HepG2 (cell line): Measurements from ENCODE around the gene POGK. TPM values are rescaled to one million over a fixed set of nuclear protein-coding genes. Genes with fewer than 3 reads are reported as not detected.

Experiments used
- AKNA ChIP-seq: sonication (generic); formaldehyde crosslinking; IDR thresholded peaks from 2 replicates; pipeline ENCODE4 v1.4.0; 2020; ENCODE audit warnings: missing genetic modification reagents, borderline replicate concordance
- CENPT ChIP-seq: sonication (generic); formaldehyde crosslinking; IDR thresholded peaks from 2 replicates; pipeline ENCODE4 v1.8.0; 2022; ENCODE audit warnings: low read depth, mild to moderate bottlenecking, moderate library complexity, missing genetic modification reagents
- GATAD1 ChIP-seq: IDR thresholded peaks from 2 replicates; pipeline ENCODE4 v1.6.1; 2016; ENCODE audit warnings: missing genetic modification reagents, missing compliant biosample characterization
- HNRNPH1 ChIP-seq: fragments of 200-400 bp; formaldehyde crosslinking; optimal IDR thresholded peaks from 2 replicates; pipeline ENCODE3; 2017; ENCODE audit warnings: mild to moderate bottlenecking, low read depth, low read length
- MAFG ChIP-seq: sonication (generic); formaldehyde crosslinking; IDR thresholded peaks from 2 replicates; pipeline ENCODE4 v1.5.1; 2020; ENCODE audit warnings: mild to moderate bottlenecking, missing genetic modification reagents
- MEIS1 ChIP-seq: sonication (generic); formaldehyde crosslinking; IDR thresholded peaks from 2 replicates; pipeline ENCODE4 v1.9.0; 2021; ENCODE audit warnings: mild to moderate bottlenecking, missing genetic modification reagents, moderate library complexity, borderline replicate concordance
- PAWR ChIP-seq: sonication (generic); formaldehyde crosslinking; IDR thresholded peaks from 2 replicates; pipeline ENCODE4 v1.4.0; 2020; ENCODE audit warnings: missing genetic modification reagents, mild to moderate bottlenecking, borderline replicate concordance
- SMAD9 ChIP-seq: sonication (generic); formaldehyde crosslinking; IDR thresholded peaks from 2 replicates; pipeline ENCODE4 v1.5.1; 2020; ENCODE audit warnings: mild to moderate bottlenecking, missing genetic modification reagents
- SMYD3 ChIP-seq: sonication (generic); formaldehyde crosslinking; IDR thresholded peaks from 2 replicates; pipeline ENCODE4 v1.8.1; 2023; ENCODE audit warnings: mild to moderate bottlenecking, missing genetic modification reagents
- SNAPC2 ChIP-seq: sonication (generic); formaldehyde crosslinking; IDR thresholded peaks from 2 replicates; pipeline ENCODE4 v1.8.1; 2022; ENCODE audit warnings: mild to moderate bottlenecking, missing genetic modification reagents
- SSRP1 ChIP-seq: IDR thresholded peaks from 2 replicates; pipeline ENCODE4 v1.6.1; 2016; ENCODE audit warnings: control low read depth
- TFAP4 ChIP-seq: sonication (generic); IDR thresholded peaks from 2 replicates; pipeline ENCODE4 v1.6.1; 2016; ENCODE audit warnings: low read depth, borderline replicate concordance
- TIGD3 ChIP-seq: sonication (generic); formaldehyde crosslinking; IDR thresholded peaks from 2 replicates; pipeline ENCODE4 v1.5.1; 2020; ENCODE audit warnings: mild to moderate bottlenecking, missing genetic modification reagents, borderline replicate concordance
- XRCC5 ChIP-seq: fragments of 200-400 bp; formaldehyde crosslinking; optimal IDR thresholded peaks from 2 replicates; pipeline ENCODE3; 2017; ENCODE audit warnings: mild to moderate bottlenecking, low read length
- ZC3H4 ChIP-seq: sonication (generic); formaldehyde crosslinking; IDR thresholded peaks from 2 replicates; pipeline ENCODE4 v1.4.0; 2020; ENCODE audit warnings: missing genetic modification reagents, borderline replicate concordance
- ZFP41 ChIP-seq: sonication (generic); formaldehyde crosslinking; IDR thresholded peaks from 2 replicates; pipeline ENCODE4 v1.4.0; 2020; ENCODE audit warnings: mild to moderate bottlenecking, missing genetic modification reagents, borderline replicate concordance
- ZNF234 ChIP-seq: sonication (generic); formaldehyde crosslinking; conservative IDR thresholded peaks from 2 replicates; pipeline ENCODE4 v1.5.1; 2020; ENCODE audit warnings: mild to moderate bottlenecking, missing genetic modification reagents
- ZNF768 ChIP-seq: sonication (generic); formaldehyde crosslinking; IDR thresholded peaks from 2 replicates; pipeline ENCODE4 v1.4.0; 2020; ENCODE audit warnings: missing genetic modification reagents
- ZNF775 ChIP-seq: sonication (generic); formaldehyde crosslinking; IDR thresholded peaks from 2 replicates; pipeline ENCODE4 v1.4.0; 2020; ENCODE audit warnings: missing genetic modification reagents, mild to moderate bottlenecking, moderate library complexity, borderline replicate concordance
- ZSCAN21 ChIP-seq: sonication (generic); formaldehyde crosslinking; IDR thresholded peaks from 2 replicates; pipeline ENCODE4 v1.8.0; 2022; ENCODE audit warnings: mild to moderate bottlenecking, missing genetic modification reagents, moderate library complexity, borderline replicate concordance
- polyA plus RNA-seq, 8 experiments: library from polyadenylated mRNA; depleted of rRNA in 3 of 8; stranded (reverse) in 7 of 8; unstranded in 1 of 8; fragments of >200 nt; fragmentation: Illumina TruSeq in 4 of 8; extraction: Trizol in 4 of 8; gene quantifications; 2 replicates each; pipeline versions ENCODE4 v1.2.1 to v1.2.3, GENCODE V29; 2011 to 2016; ENCODE audit warnings: low read depth in 4 of 8, missing spikeins in 1 of 8, mixed read lengths in 1 of 8; ENCODE audit not compliant: insufficient read depth in 1 of 8
- total RNA-seq, 5 experiments: library from RNA; depleted of rRNA; stranded (reverse); fragments of >200 nt; fragmentation: Illumina TruSeq; extraction: Trizol; gene quantifications; 2 replicates each; pipeline ENCODE4 v1.2.3, GENCODE V29; 2016; ENCODE audit warnings: low read depth in 1 of 5
- TF ChIP-seq, protein P1 (sequence below): sonication (generic); formaldehyde crosslinking; IDR thresholded peaks from 2 replicates; pipeline ENCODE4 v1.8.1; 2023; ENCODE audit warnings: mild to moderate bottlenecking, missing genetic modification reagents

Gene POGK
- total and polyA plus RNA-seq, 2 of the 13 experiments (the other 11 are each of a cell fraction or from before 2014, with no cell fraction given), result 4.8 to 16.2 TPM

DNA sequence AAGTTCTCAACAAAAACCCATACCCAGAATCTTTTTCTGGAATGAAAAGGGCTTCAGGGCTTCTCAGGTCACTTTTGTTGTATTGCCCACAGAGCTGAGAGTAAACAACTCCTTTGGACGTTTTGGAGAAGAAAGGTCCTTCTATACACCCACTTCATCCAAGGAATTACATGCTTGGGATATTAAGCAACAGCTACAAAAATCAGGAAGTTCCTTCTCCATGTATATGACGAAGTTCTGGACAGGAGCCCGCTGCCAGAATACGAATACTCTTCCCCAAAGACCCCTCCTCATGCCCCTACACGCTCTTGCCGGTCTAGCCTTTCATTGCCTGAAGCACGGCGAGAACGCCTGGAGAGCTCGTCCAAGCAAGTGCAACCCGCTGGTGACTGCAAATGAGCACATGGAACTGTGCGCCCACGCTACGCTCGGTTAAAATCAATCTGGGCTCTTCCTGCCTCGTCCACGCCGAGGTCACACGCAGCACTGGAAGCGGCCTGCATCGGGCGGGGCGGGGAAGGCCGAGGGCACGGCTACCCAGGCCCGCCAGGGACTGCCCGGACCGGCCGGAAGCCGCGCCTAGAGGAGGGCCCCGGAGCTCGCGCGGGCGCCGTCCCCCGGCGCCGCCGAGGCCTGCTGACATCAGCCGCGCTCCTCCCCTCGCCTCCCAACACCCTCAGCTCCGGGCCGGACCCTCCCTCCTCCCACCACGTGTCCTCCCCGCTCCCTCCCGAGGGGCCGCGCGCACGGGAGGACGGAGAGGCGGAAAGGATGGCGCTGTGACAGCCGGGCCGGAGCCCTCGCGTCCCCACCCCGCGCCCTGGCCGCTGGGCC is at the start of gene POGK (continued):
- TF ChIP-seq SMYD3, result peak; percentile 92
- TF ChIP-seq PAWR (CRISPR knock-in tag), result no peak
- TF ChIP-seq SNAPC2 (CRISPR knock-in tag), result no peak
- no peak for TF ChIP-seq ZC3H4 (CRISPR knock-in tag)
- no peak for TF ChIP-seq MAFG (CRISPR knock-in tag)
- no peak; the same call in 1 of the 2 replicates for TF ChIP-seq TFAP4
- no peak for TF ChIP-seq ZNF775 (CRISPR knock-in tag)
- TF ChIP-seq, protein P1, sequence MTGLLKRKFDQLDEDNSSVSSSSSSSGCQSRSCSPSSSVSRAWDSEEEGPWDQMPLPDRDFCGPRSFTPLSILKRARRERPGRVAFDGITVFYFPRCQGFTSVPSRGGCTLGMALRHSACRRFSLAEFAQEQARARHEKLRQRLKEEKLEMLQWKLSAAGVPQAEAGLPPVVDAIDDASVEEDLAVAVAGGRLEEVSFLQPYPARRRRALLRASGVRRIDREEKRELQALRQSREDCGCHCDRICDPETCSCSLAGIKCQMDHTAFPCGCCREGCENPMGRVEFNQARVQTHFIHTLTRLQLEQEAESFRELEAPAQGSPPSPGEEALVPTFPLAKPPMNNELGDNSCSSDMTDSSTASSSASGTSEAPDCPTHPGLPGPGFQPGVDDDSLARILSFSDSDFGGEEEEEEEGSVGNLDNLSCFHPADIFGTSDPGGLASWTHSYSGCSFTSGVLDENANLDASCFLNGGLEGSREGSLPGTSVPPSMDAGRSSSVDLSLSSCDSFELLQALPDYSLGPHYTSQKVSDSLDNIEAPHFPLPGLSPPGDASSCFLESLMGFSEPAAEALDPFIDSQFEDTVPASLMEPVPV (CRISPR knock-in tag), result peak; percentile 49; the same call in 1 of the 2 replicates
- peak; percentile 74; the same call in 1 of the 2 replicates for TF ChIP-seq ZNF768 (CRISPR knock-in tag)
- TF ChIP-seq HNRNPH1, result no peak
- peak; percentile 59 for TF ChIP-seq GATAD1 (CRISPR knock-in tag)
- TF ChIP-seq ZFP41 (CRISPR knock-in tag), result peak; percentile 85; the same call in 1 of the 2 replicates
- TF ChIP-seq ZNF234 (CRISPR knock-in tag), result no peak
- TF ChIP-seq AKNA, result no peak
- TF ChIP-seq SSRP1, result no peak
- no peak for TF ChIP-seq TIGD3
- peak; percentile 95 for TF ChIP-seq ZSCAN21 (CRISPR knock-in tag)
- TF ChIP-seq CENPT (CRISPR knock-in tag), result peak; percentile 96
- TF ChIP-seq MEIS1 (CRISPR knock-in tag), result no peak
- TF ChIP-seq XRCC5, result peak; percentile 65
- peak; percentile 84; the same call in 1 of the 2 replicates for TF ChIP-seq SMAD9 (CRISPR knock-in tag)
